ENCODE measurements around the gene INO80B. TPM values are rescaled to one million over a fixed set of nuclear protein-coding genes. Genes with fewer than 3 reads are reported as not detected.
A peak's percentile ranks its signal among the peaks of the same experiment; 100 is the strongest.

The INO80B gene
- total and polyA plus RNA-seq, 9 of the 15 experiments (the other 6 are each of a cell fraction or from before 2014, with no cell fraction given): 0.41 to 22.6 (median 9.0) TPM

GRCh38 chr2:74416778-74417177, 38.1 kb upstream of the INO80B start (continued):
- TF ChIP-seq ZNF212 (CRISPR knock-in tag; IDR thresholded peaks at IDR 0.05): no peak
- TF ChIP-seq ZNF384 (IDR thresholded peaks at IDR 0.05; ENCODE audit: low read depth, low read length): peak; percentile 66; the same call in 1 of the 2 replicates
- TF ChIP-seq ZBTB7A (IDR thresholded peaks at IDR 0.05; ENCODE audit: borderline replicate concordance, control insufficient read depth, low read depth, low read length): no peak
- no peak for TF ChIP-seq ZNF644 (tag; IDR thresholded peaks at IDR 0.05; ENCODE audit: low read depth)
- TF ChIP-seq FOXA3 (CRISPR knock-in tag; conservative IDR thresholded peaks at IDR 0.05 in 1 of 2, IDR thresholded peaks at IDR 0.05 in 1 of 2): no peak
- no peak for TF ChIP-seq ZNF668 (CRISPR knock-in tag; IDR thresholded peaks at IDR 0.05)

- ChIA-PET CTCF (ENCODE audit: low intra/inter-chr PET ratio) (no interaction called here), POLR2A (no interaction called here)
- no peaks in the 10 kb centered on the region for H3K79me2 ChIP-seq (ENCODE audit: control insufficient read depth, insufficient read depth, low read length)
- 11% methylated on average over 3 of the region's 3 CpGs for WGBS (ENCODE audit: insufficient coverage, low coverage, missing lambda C conversion rate)
- no peak overlapping the region for H3K27ac ChIP-seq (ENCODE audit: extremely low read depth, low read depth, low read length)
- no peak overlapping the region for H3K4me3 ChIP-seq
- in situ Hi-C loops (cut with MboI) (no loop called here), intact Hi-C loops (cut with micrococcal nuclease) (no loop called here)
- no TSS peak for BruUV-seq (replicated peaks)
- H3K9me1 ChIP-seq (ENCODE audit: control insufficient read depth, insufficient read depth, low read length): no peaks in the 10 kb centered on the region
- no peaks in the 10 kb centered on the region for H4K20me1 ChIP-seq (replicated peaks; ENCODE audit: control insufficient read depth, insufficient read depth, low read length)
- peaks cover 5 to 42% of the 10 kb centered on the region in 2 experiments; a peak in 4 of 5 replicates for H3K4me1 ChIP-seq (replicated peaks in 1 of 2; ENCODE audit: control insufficient read depth in 2 of 2, insufficient read depth in 2 of 2, low read length in 2 of 2)
- no peak overlapping the region for H2AFZ ChIP-seq (ENCODE audit: low read depth, low read length)
- H3K4me2 ChIP-seq (ENCODE audit: insufficient read depth, low read length): no peak overlapping the region
- no peak for DNase-seq (ENCODE audit: extremely low read depth in 1 of 4, low spot score in 3 of 4)
- peaks cover 4 to 28% of the 10 kb centered on the region in 2 experiments; a peak in 4 of 5 replicates for H3K27me3 ChIP-seq (ENCODE audit: control insufficient read depth in 2 of 2, insufficient read depth in 2 of 2, low read length in 2 of 2)
- no peak for ATAC-seq
- H3K36me3 ChIP-seq (ENCODE audit: control insufficient read depth, insufficient read depth, low read length): no peaks in the 10 kb centered on the region
- H3K9me3 ChIP-seq (replicated peaks; ENCODE audit: control insufficient read depth, insufficient read depth, low read depth, low read length): no peaks in the 10 kb centered on the region
- no peak for FAIRE-seq
- H3K9ac ChIP-seq (ENCODE audit: insufficient read depth in 1 of 2, low read depth in 2 of 2, low read length in 2 of 2): no peak overlapping the region
- TF ChIP-seq SMARCB1 (IDR thresholded peaks at IDR 0.05; ENCODE audit: insufficient read length, low read depth) (no peak), TCF3 (CRISPR knock-in tag; IDR thresholded peaks at IDR 0.05) (no peak), ESRRB (CRISPR knock-in tag; IDR thresholded peaks at IDR 0.05; ENCODE audit: borderline replicate concordance) (no peak), BCLAF1 (IDR thresholded peaks at IDR 0.05; ENCODE audit: borderline replicate concordance in 1 of 2, control insufficient read depth in 1 of 2, low read depth in 2 of 2, low read length in 1 of 2) (no peak), ZBTB7A (IDR thresholded peaks at IDR 0.05; ENCODE audit: borderline replicate concordance, control insufficient read depth, low read depth, low read length) (no peak), ZNF79 (CRISPR knock-in tag; IDR thresholded peaks at IDR 0.05; ENCODE audit: low read depth) (no peak), CBX5 (IDR thresholded peaks at IDR 0.05; ENCODE audit: borderline replicate concordance, low read depth) (no peak), CBX3 (IDR thresholded peaks at IDR 0.05; ENCODE audit: borderline replicate concordance in 1 of 2, low read length in 2 of 2) (no peak), MYC (IDR thresholded peaks at IDR 0.05; ENCODE audit: low read depth, low read length) (no peak), MYC (CRISPR knock-in tag; IDR thresholded peaks at IDR 0.05; ENCODE audit: borderline replicate concordance, low read depth) (no peak), ZNF584 (CRISPR knock-in tag; IDR thresholded peaks at IDR 0.05; ENCODE audit: low read depth) (no peak), NFXL1 (CRISPR knock-in tag; IDR thresholded peaks at IDR 0.05) (no peak), KLF6 (CRISPR knock-in tag; IDR thresholded peaks at IDR 0.05; ENCODE audit: borderline replicate concordance) (no peak), JUNB (CRISPR knock-in tag; conservative IDR thresholded peaks at IDR 0.05) (no peak), KLF13 (tag; IDR thresholded peaks at IDR 0.05; ENCODE audit: borderline replicate concordance, low read depth) (no peak)
These were observed 37.7 kb upstream of the INO80B start for GRCh38 chr2:74417197-74417596.

All from K562 (cell line).